Activated naive CD8-positive, alpha-beta T cell treated with anti-CD3 and anti-CD28 coated beads, Interleukin-2, amount 50 U/mL, for 24 hours (primary cell): Measurements from ENCODE around the gene FBXL14.
"Not testable (repeated sequence)": the region's sequence is repeated elsewhere in the genome, so short reads cannot be mapped to it uniquely, and the experiment has no call there.

Experiments
- ATAC-seq: fragments of 150-1000 bp; cut with Tn5 transposase; one replicate; pipeline ENCODE4 v1.10.0; 2021
- DNase-seq: peaks from one replicate; pipeline ENCODE4 v3.0.0; 2021
- H3K27ac Mint-ChIP-seq: one replicate; pipeline ENCODE4 v1.8.0; 2021; ENCODE audit warnings: mild to moderate bottlenecking, mixed read lengths
- H3K27me3 Mint-ChIP-seq: one replicate; pipeline ENCODE4 v1.8.0; 2021; ENCODE audit warnings: mixed read lengths
- H3K36me3 Mint-ChIP-seq: one replicate; pipeline ENCODE4 v1.8.0; 2021; ENCODE audit warnings: low read depth, mixed read lengths
- H3K4me1 Mint-ChIP-seq: one replicate; pipeline ENCODE4 v1.8.0; 2021; ENCODE audit warnings: mixed read lengths
- H3K4me3 Mint-ChIP-seq: one replicate; pipeline ENCODE4 v1.8.0; 2021; ENCODE audit warnings: mild to moderate bottlenecking, moderate library complexity, mixed read lengths
- H3K9me3 Mint-ChIP-seq: one replicate; pipeline ENCODE4 v1.8.0; 2021; ENCODE audit warnings: mixed read lengths

The FBXL14 gene

DNA sequence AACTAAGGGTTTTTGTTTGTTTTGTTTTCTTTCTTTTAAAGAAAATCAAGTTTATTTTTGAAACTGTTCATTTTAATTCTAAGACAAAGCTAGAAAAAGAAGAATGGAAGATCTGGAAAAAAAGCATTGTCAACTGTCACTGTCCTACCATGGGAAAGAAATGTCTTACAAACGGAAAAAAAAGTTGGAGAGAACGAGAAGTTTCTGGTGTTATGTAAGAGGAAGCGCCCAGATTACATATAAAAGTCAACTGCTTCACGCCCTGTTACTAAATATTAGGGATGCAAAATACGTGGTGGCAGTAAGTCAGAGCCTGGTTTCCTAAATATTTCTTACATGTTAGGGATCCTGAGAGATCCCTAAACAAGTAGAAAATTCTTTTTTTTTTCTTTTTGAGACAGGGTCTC, 14.3 kb upstream of the FBXL14 start:
- Mint-ChIP-seq H3K27me3 (no peaks in the 10 kb centered on the region), H3K4me3 (no peak overlapping the region), H3K4me1 (peaks cover 23% of the 10 kb centered on the region), H3K36me3 (no peaks in the 10 kb centered on the region), H3K9me3 (no peaks in the 10 kb centered on the region), H3K27ac (no peak overlapping the region)
- ATAC-seq (no peak), DNase-seq (no peak)

DNA sequence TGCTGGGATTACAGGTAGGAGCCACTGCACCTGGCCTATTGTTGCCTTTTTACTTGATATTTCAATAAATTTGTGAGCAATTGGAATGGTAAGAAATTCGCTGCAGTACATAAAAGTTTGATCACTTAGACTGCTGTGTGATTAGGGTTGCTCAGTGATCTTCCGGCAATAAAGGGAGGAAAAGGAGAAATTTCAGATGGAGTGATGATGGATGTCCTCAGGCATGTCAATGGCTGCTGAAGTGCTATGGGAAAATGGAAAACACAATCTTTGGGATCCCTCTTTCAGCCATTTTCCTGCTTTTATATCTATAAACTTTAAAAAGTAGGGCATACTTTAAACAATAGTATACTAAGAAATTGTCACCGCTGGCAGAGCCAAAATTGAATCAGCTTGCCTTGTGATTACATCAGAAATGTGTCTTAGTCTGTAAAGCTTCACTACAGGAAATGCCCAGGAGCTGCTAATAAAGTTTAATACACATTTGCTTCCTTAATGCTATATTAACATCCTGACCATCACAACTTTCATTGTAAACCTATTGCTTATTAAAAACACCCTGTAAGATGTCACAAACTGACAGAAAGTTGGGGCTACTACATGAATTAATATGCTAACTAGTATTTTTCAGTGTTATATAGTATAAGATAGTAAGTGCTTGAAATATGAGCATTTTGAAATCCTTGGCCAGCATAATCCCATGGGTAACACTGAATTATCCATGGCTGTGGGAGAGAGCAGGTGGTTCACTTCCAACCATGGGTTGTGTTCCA, 13.7 kb upstream of the FBXL14 start:
- H3K27ac Mint-ChIP-seq: no peak overlapping the region

DNA sequence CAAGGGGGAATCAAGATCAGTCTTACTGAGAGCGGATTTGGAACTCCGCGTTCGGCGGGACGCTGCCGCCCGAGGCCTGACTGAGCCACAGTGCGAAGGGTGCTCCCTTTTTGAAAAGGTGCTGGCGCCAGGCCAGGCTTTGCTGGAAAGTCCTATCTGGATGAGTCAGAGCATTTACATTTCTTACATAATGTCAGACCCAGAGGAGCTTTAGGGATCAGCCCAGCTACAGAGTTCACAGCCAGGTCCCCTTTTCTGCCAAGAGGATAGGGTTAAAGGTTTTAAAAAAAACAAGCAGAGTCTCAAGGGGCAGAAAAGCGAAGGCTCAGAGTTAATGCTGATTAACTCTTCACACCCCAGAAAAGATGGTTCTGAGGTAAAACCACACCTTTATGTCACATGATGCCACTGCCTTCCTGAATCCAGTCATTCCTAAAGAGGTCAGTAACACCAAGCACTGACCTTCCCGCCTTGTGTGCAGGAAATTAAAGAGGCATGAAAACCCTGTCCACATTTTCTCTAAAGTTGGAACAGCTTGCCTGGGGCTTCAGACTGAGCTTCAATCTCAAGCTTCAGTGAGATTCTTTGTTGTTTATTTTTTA, 11.7 kb upstream of the FBXL14 start:
- peak; percentile 57 for ATAC-seq
- DNase-seq: peak; percentile 76
- H3K9me3 Mint-ChIP-seq: no peaks in the 10 kb centered on the region
- H3K36me3 Mint-ChIP-seq: no peaks in the 10 kb centered on the region
- peak overlapping the region; percentile 75 for H3K4me3 Mint-ChIP-seq
- H3K27me3 Mint-ChIP-seq: no peaks in the 10 kb centered on the region
- peak overlapping the region; percentile 61 for H3K27ac Mint-ChIP-seq
- H3K4me1 Mint-ChIP-seq: peaks cover 41% of the 10 kb centered on the region

More for the DNA sequence above, 13.7 kb upstream of the FBXL14 start:
- DNase-seq: no peak
- Mint-ChIP-seq H3K4me1 (peaks cover 23% of the 10 kb centered on the region), H3K4me3 (no peak overlapping the region), H3K36me3 (no peaks in the 10 kb centered on the region), H3K27me3 (no peaks in the 10 kb centered on the region), H3K9me3 (no peaks in the 10 kb centered on the region)
- no peak for ATAC-seq

DNA sequence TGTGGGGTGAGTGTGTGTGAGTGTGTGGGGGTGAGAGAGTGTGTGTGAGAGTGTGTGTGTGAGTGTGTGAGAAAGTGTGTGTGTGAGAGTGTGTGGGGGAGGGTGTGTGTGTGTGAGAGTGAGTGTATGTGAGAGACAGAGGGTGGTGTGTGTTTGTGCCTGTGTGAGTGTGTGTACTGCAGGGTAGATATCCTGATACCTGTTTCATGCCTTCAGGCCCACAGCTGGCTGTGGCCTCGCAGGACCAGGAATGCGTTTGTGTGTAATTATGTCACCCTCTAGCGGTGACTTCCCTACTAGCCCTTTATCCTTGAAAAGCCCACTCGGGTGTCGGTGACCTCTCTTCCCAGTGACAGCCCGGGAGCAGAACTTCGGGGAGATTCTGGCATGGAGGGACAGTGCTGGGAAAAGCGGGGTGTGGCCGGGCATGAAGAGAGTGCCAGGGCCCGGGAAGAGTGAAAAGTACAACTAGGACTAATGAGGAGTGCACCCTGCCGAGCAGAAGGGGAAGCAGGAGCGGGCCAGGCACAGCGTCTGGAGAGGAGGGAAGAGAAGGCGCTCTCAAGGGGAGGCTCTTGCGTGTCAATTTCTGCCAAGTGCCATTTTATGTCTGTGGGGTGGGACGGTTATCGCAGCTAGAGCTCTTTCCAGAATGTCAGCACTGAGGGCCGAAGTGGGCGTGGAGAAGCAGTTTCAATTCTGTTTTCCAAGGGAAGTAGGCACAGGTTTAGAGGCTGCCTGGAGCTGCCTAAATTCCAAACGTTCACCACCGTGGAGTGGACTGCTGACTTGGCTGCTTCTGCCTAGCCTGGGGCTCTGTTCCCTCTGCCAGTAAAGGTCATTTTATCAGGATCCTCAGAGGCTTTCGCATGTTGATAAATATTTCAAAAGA, 11.0 kb upstream of the FBXL14 start:
- H3K36me3 Mint-ChIP-seq: no peaks in the 10 kb centered on the region
- peak overlapping the region; percentile 61 for H3K27ac Mint-ChIP-seq
- DNase-seq (peak; percentile 47), ATAC-seq (peak; percentile 79)
- H3K9me3 Mint-ChIP-seq: no peaks in the 10 kb centered on the region
- no peaks in the 10 kb centered on the region for H3K27me3 Mint-ChIP-seq
- H3K4me1 Mint-ChIP-seq: peaks cover 46% of the 10 kb centered on the region
- peak overlapping the region; percentile 75 for H3K4me3 Mint-ChIP-seq

DNA sequence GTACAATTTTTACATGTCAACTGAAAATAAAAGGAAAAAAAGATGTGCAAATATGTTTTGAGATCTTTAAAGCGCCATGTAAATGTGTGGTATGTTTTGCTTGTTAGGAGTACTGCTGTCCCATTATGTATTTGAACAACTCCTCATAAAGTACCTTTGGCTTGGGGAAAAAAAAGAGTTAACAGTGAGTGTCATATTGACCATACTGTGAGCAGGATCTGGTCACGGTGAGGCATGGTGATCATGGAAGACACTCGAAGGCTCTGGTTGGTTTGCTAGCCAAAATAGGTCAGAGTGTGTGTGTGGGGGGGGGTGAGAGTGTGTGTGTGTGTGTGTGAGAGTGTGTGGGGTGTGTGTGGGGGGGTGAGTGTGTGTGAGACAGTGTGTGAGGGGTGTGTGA, 10.1 kb upstream of the FBXL14 start:
- no peaks in the 10 kb centered on the region for H3K36me3 Mint-ChIP-seq
- no peaks in the 10 kb centered on the region for H3K9me3 Mint-ChIP-seq
- H3K27ac Mint-ChIP-seq: no peak overlapping the region
- peaks cover 46% of the 10 kb centered on the region for H3K4me1 Mint-ChIP-seq
- no peak overlapping the region for H3K4me3 Mint-ChIP-seq
- no peaks in the 10 kb centered on the region for H3K27me3 Mint-ChIP-seq
- ATAC-seq: no peak
- DNase-seq: no peak

DNA sequence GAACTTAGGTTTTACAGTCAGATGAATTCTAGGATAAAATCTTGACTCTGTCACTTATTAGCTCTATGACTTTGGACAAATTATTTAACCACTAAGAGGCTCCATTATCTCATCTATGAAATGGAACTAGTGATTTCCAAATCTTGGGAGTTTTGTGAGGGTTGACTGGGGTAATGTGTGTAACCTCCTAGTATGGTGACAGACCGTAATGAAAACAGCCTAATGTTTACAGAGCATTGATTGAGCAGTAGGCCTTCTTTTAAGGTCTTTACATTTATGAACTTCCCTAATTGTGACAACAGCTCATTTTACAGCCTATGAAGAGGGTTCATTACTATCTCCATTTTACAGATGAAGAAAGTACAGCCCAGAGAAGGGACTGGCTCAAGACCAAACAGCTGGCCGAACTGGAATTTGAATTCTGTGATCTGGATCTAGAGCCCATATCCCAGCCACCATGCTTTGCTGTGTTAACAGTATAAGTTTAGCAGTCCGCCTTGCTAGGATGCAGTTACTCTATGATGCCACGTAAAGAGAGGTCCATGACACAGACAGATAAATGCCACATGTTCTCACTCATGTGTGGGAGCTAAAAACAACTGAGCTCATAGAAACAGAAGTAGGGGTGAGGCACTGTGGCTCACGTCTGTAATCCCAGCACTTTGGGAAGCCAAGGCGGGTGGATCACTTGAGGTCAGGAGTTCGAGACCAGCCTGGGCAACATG, 9.1 kb upstream of the FBXL14 start:
- ATAC-seq: no peak
- no peak for DNase-seq
- Mint-ChIP-seq H3K9me3 (no peaks in the 10 kb centered on the region), H3K27ac (peak overlapping the region; percentile 15), H3K36me3 (no peaks in the 10 kb centered on the region), H3K4me1 (peaks cover 46% of the 10 kb centered on the region), H3K4me3 (no peak overlapping the region), H3K27me3 (no peaks in the 10 kb centered on the region)

DNA sequence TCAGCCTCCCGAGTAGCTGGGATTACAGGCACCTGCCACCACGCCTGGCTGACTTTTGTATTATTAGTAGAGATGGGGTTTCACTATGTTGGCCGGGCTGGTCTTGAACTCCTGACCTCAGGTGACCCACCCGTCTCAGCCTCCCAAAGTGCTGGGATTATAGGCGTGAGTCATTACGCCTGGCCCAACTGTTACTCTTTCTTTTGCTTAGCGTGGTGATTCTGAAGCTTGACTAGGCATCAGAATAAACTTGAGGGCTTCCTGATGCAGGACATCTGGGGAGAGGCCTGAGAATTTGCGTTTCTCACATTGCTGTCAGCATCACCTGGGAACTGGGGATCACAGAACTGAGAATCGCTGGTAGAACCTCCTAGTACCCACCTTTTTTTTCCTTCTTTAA, 8.3 kb upstream of the FBXL14 start:
- Mint-ChIP-seq H3K4me1 (peaks cover 44% of the 10 kb centered on the region), H3K4me3 (peak overlapping the region; percentile 85), H3K27ac (peak overlapping the region; percentile 94)
- DNase-seq, H3K36me3 Mint-ChIP-seq, ATAC-seq, H3K27me3 Mint-ChIP-seq, H3K9me3 Mint-ChIP-seq: not testable (repeated sequence)

DNA sequence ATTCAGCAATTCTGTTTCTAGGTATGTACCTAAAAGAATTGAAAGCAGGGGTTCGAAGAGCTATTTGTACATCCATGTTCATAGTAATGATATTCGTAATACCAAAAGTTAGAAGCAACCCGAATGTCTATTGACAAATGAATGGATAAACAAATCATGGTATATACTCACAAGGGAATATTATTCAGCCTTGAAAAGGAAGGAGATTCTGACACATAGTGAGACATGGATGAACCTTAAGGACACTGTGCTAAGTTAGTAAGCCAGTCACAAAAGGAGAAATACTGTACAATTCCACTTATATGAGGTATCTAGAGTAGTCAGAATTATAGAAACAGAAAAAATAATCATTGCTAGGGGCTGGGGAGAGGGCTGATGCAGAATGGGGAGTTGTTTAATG, 4.4 kb upstream of the FBXL14 start:
- Mint-ChIP-seq H3K36me3 (no peaks in the 10 kb centered on the region), H3K4me3 (no peak overlapping the region), H3K9me3 (no peaks in the 10 kb centered on the region), H3K27ac (no peak overlapping the region), H3K4me1 (peaks cover 34% of the 10 kb centered on the region), H3K27me3 (no peaks in the 10 kb centered on the region)
- ATAC-seq (no peak), DNase-seq (no peak)

DNA sequence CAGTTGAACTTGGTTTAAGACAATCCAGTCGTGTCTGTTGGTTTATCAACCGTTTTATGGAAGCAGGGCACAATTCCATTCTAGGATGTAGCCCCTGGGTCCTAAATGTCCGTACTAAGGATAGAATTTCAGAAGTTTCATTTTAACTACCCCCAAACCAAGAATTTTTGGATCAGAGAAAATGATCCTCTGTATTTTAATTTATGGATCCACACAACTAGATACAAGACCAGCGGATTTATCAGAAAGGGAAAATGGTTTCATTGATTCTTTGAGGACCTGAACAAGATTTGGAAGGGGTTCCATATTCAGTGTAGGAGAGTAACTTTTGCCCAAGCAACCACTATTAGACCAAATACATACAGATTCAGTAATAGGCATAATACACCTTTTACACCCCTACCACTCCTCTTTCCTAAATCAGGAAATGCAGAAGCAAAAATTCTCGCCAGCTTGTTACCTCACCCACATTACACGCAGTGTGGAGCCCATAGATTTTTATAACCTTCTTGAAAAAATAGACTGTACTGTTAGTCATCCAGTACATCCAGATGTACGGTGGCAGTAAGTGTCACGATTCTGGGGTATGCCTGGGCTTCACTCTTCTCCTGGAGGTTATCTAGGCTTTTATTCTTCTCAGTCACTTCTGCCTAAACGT, 1.4 kb upstream of the FBXL14 start:
- ATAC-seq (no peak), DNase-seq (no peak)
- H3K4me1 Mint-ChIP-seq: peaks cover 34% of the 10 kb centered on the region
- peak overlapping the region; percentile 85 for H3K4me3 Mint-ChIP-seq
- H3K27ac Mint-ChIP-seq: no peak overlapping the region
- H3K9me3 Mint-ChIP-seq: no peaks in the 10 kb centered on the region
- peaks cover 3% of the 10 kb centered on the region for H3K36me3 Mint-ChIP-seq
- H3K27me3 Mint-ChIP-seq: no peaks in the 10 kb centered on the region

DNA sequence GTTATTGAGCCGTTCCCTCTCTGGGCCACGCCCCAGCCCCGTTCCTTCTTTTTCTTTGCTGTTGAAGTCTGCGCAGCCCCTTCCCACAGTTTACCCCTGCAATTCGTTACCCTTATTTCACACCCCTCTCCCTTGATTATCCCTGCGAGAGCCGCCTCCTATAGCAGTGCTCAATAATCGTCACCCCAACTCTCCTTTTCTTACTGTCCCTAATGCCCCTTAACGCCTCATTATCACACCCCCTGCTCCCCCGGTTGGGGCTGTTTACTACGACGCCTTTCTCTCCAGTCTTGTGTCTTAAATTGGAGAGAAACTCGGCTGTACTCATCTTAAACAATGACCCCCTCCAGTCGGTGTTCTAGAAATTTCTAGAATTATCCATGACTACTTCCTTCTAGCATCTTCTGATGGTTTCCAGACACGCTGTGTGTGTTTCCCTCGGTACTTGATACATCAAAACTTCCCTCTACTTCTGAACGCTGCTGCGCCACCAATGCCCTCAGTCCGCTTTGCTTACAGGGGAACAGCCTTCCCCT, 713 bp upstream of the FBXL14 start:
- DNase-seq (no peak), ATAC-seq (no peak)
- Mint-ChIP-seq H3K4me3 (peak overlapping the region; percentile 85), H3K27me3 (no peaks in the 10 kb centered on the region), H3K4me1 (peaks cover 39% of the 10 kb centered on the region), H3K27ac (peak overlapping the region; percentile 90), H3K36me3 (peaks cover 5% of the 10 kb centered on the region), H3K9me3 (no peaks in the 10 kb centered on the region)

DNA sequence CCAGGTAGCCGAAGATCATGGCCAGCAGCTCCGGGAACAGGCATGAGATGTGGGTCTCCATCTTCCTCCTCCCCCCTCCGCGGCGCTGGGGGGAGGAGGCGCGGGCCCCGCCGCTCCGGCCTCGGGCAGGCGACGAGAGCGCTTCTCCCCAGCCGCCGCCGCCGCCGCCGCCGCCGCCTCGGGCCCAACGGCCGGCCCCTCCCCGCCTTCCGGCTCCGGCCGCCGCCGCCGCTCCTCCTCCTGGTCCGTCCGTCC, 448 bp downstream of the FBXL14 start:
- no peak overlapping the region for H3K27ac Mint-ChIP-seq
- H3K27me3 Mint-ChIP-seq: no peaks in the 10 kb centered on the region
- peak overlapping the region; percentile 93 for H3K4me3 Mint-ChIP-seq
- peaks cover 5% of the 10 kb centered on the region for H3K36me3 Mint-ChIP-seq
- H3K4me1 Mint-ChIP-seq: peaks cover 50% of the 10 kb centered on the region
- DNase-seq (no peak), ATAC-seq (no peak)
- no peaks in the 10 kb centered on the region for H3K9me3 Mint-ChIP-seq

DNA sequence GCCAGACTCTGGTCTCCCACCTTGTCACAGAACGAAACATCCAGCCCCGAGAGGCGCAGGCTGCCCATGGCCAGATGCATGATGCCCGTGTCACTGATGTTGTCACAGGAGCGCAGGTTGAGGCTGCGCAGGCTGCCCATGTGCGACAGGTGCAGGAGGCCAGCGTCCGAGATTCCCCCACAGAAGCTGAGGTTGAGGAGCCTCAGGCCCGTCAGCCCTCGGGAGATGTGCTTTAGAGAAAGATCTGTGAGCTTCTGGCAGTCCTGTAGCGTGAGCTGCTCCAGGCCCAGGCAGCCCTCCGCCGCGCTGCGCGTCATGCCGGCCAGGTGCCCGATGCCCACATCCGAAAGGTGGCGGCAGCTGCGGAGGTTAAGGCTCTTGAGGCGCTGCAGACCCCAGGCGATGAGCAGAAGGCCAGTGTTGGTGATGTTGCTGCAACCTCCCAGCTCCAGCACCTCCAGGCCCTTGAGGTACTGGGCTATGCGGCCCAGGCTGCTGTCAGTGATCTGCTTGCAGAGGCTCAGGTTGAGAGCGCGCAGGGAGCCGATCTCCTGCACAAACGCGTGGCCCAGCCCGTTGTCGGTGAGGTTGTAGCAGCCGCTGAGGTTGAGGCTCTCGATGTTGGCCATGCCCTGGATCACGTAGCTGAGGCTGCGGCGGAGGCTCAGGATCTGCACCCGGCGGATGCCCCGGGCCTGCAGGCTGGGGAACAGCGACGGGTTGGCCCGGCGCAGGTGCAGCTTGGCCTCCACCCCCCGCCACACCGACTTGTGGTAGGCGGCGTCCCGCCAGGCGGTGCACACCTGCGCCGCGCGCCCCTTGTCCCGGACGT, 991 bp downstream of the FBXL14 start:
- peak; percentile 7 for ATAC-seq
- Mint-ChIP-seq H3K36me3 (peaks cover 5% of the 10 kb centered on the region), H3K27me3 (no peaks in the 10 kb centered on the region), H3K9me3 (no peaks in the 10 kb centered on the region), H3K4me3 (peak overlapping the region; percentile 93), H3K27ac (peak overlapping the region; percentile 74), H3K4me1 (peaks cover 55% of the 10 kb centered on the region)
- DNase-seq: peak; percentile 51

DNA sequence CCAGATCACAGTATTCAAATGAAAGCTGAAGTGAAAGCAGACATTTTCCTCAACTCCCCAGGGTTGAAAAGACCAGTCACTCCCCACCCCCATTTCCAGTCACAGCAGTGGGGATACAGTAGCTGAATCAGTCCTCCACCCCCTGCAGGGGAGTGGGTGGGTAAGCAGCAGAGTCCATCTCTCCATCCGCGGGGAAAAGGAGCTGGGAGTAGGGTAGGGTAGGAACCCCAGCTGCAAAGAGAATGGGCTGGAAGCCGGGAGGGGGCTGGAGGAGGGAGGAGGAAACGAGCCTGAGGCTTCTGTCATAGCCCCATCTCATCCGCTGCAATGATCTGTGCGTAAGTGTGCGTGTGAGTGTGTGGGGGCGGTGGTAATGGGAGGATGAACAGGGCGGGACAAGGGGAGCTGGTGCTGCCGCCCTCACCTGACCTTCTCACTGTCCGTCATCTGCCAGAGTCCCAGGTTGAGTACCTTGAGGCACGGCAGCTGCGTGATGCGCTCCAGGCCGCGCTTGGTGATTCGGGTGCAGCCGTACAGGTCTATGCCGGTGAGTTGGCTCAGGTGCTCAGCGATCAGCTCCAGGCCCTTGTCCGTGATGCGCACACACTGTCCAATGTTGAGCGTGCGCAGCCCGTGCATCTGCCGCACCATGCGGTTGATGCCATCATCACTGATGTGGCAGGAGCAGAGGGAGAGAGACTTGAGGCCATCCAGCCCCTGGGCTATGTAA, 1.8 kb downstream of the FBXL14 start:
- DNase-seq: peak; percentile 70
- no peaks in the 10 kb centered on the region for H3K27me3 Mint-ChIP-seq
- peaks cover 5% of the 10 kb centered on the region for H3K36me3 Mint-ChIP-seq
- no peaks in the 10 kb centered on the region for H3K9me3 Mint-ChIP-seq
- H3K27ac Mint-ChIP-seq: peak overlapping the region; percentile 74
- peak overlapping the region; percentile 93 for H3K4me3 Mint-ChIP-seq
- ATAC-seq: peak; percentile 48
- peaks cover 63% of the 10 kb centered on the region for H3K4me1 Mint-ChIP-seq
